CD4-positive, alpha-beta memory T cell (primary cell): Measurements from ENCODE around the gene TARS2. TPM values are rescaled to one million over a fixed set of nuclear protein-coding genes. Genes with fewer than 3 reads are reported as not detected.

Experiments used
- CTCF ChIA-PET: fragments of 350-600 bp; sonication (Branson Sonifier 250); formaldehyde crosslinking; loops from one replicate; lab custom pipeline; 2021; ENCODE audit warnings: inconsistent platforms; ENCODE audit not compliant: partially characterized antibody; lab: Charles Lee
- POLR2A ChIA-PET: fragments of 350-600 bp; sonication (Branson Sonifier 250); formaldehyde crosslinking; loops from one replicate; lab custom pipeline; 2021; ENCODE audit not compliant: partially characterized antibody; lab: Charles Lee
- DNase-seq, 5 donors: peaks; one replicate each; pipeline versions ENCODE4 v3.0.0 to v3.0.0-alpha.2; 2020 to 2022; ENCODE audit warnings: mixed read lengths in 1 of 5
- H3K27ac ChIP-seq: one replicate; pipeline ENCODE4 v1.7.0; 2013; ENCODE audit warnings: low read depth, low read length
- H3K27me3 ChIP-seq: 2 replicates; pipeline ENCODE4 v1.7.0; 2013; ENCODE audit warnings: mild to moderate bottlenecking, low read length, moderate library complexity; ENCODE audit not compliant: insufficient read depth
- H3K36me3 ChIP-seq: 2 replicates; pipeline ENCODE4 v1.7.0; 2013; ENCODE audit warnings: mild to moderate bottlenecking, low read length, moderate library complexity; ENCODE audit not compliant: insufficient read depth
- H3K4me1 ChIP-seq: 2 replicates; pipeline ENCODE4 v1.7.0; 2013; ENCODE audit warnings: mild to moderate bottlenecking, low read length, moderate library complexity; ENCODE audit not compliant: insufficient read depth
- H3K4me3 ChIP-seq, 2 donors: one replicate each; pipeline ENCODE4 v1.7.0; 2013; ENCODE audit warnings: low read length in 2 of 2, mild to moderate bottlenecking in 1 of 2
- H3K9me3 ChIP-seq, 2 donors: one replicate each; pipeline ENCODE4 v1.7.0; 2013; ENCODE audit warnings: low read length in 2 of 2, control low read depth in 1 of 2; ENCODE audit not compliant: control insufficient read depth in 1 of 2
- H3K27ac Mint-ChIP-seq, 7 donors: one replicate each; pipeline ENCODE4 v1.8.0; 2020 to 2021; ENCODE audit warnings: mixed read lengths in 7 of 7, mild to moderate bottlenecking in 6 of 7, inconsistent platforms in 3 of 7, moderate library complexity in 3 of 7
- H3K27me3 Mint-ChIP-seq, 2 donors: one replicate each; pipeline ENCODE4 v1.8.0; 2020 to 2021; ENCODE audit warnings: mixed read lengths in 2 of 2
- H3K36me3 Mint-ChIP-seq, 2 donors: one replicate each; pipeline ENCODE4 v1.8.0; 2020 to 2021; ENCODE audit warnings: mixed read lengths in 2 of 2, inconsistent platforms in 1 of 2, mild to moderate bottlenecking in 1 of 2
- H3K4me1 Mint-ChIP-seq, 4 donors: one replicate each; pipeline ENCODE4 v1.8.0; 2020 to 2021; ENCODE audit warnings: mixed read lengths in 4 of 4, mild to moderate bottlenecking in 1 of 4
- H3K4me3 Mint-ChIP-seq, 8 donors: one replicate each; pipeline ENCODE4 v1.8.0; 2020 to 2021; ENCODE audit warnings: mixed read lengths in 8 of 8, mild to moderate bottlenecking in 7 of 8, moderate library complexity in 6 of 8, inconsistent platforms in 3 of 8
- H3K9me3 Mint-ChIP-seq, 8 donors: one replicate each; pipeline ENCODE4 v1.8.0; 2020 to 2021; ENCODE audit warnings: mixed read lengths in 8 of 8, mild to moderate bottlenecking in 5 of 8, inconsistent platforms in 3 of 8, moderate library complexity in 1 of 8
- intact Hi-C: fragments of 100-400 bp; cut with micrococcal nuclease; formaldehyde crosslinking; loops from one replicate; pipeline ENCODE4 v1.15.1; 2023
- polyA plus RNA-seq, 2 donors: library from polyadenylated mRNA; unstranded; fragments of 300-500 nt; fragmentation: Illumina TruSeq; gene quantifications; one replicate each; pipeline ENCODE4 v1.2.3, GENCODE V29; 2021
- total RNA-seq, 2 experiments: library from RNA; stranded (reverse); gene quantifications; one replicate each; pipeline ENCODE4 v1.2.3, GENCODE V29; 2021

Gene TARS2
- total and polyA plus RNA-seq, 4 experiments from 2014 or later = 23.5 to 35.4 (median 29.3) TPM

- H3K4me1 Mint-ChIP-seq = peaks cover 9 to 11% (median 11%) of the 10 kb centered on the region in 4 donors
- Histone ChIP-seq H3K4me1 (peaks cover 16% of the 10 kb centered on the region), H3K27ac (no peak overlapping the region), H3K4me3 (no peak overlapping the region), H3K36me3 (no peaks in the 10 kb centered on the region), H3K9me3 (no peaks in the 10 kb centered on the region), H3K27me3 (no peaks in the 10 kb centered on the region)
- H3K36me3 Mint-ChIP-seq = no peaks in the 10 kb centered on the region
- CTCF ChIA-PET = no interaction called here
- DNase-seq = no peak
- peaks cover 14 to 18% of the 10 kb centered on the region in 2 donors for H3K27me3 Mint-ChIP-seq
- intact Hi-C loops = no loop called here
- POLR2A ChIA-PET = interaction anchor here (0.9 kb wide), 1 partner anchor 14 kb away, joined by 3 read pairs; no protein-coding TSS in a partner anchor
- H3K9me3 Mint-ChIP-seq = no peaks in the 10 kb centered on the region
- no peak overlapping the region for H3K27ac Mint-ChIP-seq
- peak overlapping the region in 1 of 8 donors; percentile 7 for H3K4me3 Mint-ChIP-seq
Observed at GRCh38 chr1:150546294-150546937, 59.2 kb downstream of the TARS2 start.

DNA sequence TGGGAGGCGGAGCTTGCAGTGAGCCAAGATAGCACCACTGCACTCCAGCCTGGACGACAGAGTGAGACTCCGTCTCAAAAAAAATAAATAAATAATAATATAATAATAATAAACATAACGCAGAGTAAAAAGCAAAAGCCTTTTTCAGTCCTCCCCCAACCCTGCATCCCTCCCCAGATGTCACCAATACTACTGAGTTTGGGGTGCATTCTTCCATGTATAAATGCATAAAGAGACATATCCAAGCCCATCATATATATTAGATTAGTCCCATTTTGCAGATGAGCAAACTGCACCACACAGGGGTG is 61.1 kb downstream of the TARS2 start:
- intact Hi-C loops = no loop called here
- Histone ChIP-seq H3K27me3 (no peaks in the 10 kb centered on the region), H3K36me3 (no peaks in the 10 kb centered on the region), H3K4me3 (peak overlapping the region; percentile 33 to 47), H3K4me1 (peaks cover 23% of the 10 kb centered on the region), H3K9me3 (no peaks in the 10 kb centered on the region), H3K27ac (no peak overlapping the region)
- H3K27me3 Mint-ChIP-seq = peaks cover 14 to 15% of the 10 kb centered on the region in 2 donors
- POLR2A ChIA-PET = interaction anchor here (0.9 to 2.5 kb wide), 4 partner anchors 12 to 81 kb away, joined by 3 to 11 read pairs (median 4); partner anchors contain the start of gene ENSA
- no peaks in the 10 kb centered on the region for H3K9me3 Mint-ChIP-seq
- H3K36me3 Mint-ChIP-seq = no peaks in the 10 kb centered on the region
- H3K4me3 Mint-ChIP-seq = peak overlapping the region; percentile 80 to 85 (median 82)
- peak overlapping the region in 3 of 7 donors; percentile 25 to 61 (median 59) for H3K27ac Mint-ChIP-seq
- peak in 1 of 5 donors; percentile 5 for DNase-seq
- CTCF ChIA-PET = interaction anchor here (0.9 to 1.7 kb wide), 3 partner anchors 11 to 15 kb away, joined by 4 to 9 read pairs (median 4); no protein-coding TSS in a partner anchor
- H3K4me1 Mint-ChIP-seq = peaks cover 13 to 25% (median 15%) of the 10 kb centered on the region in 4 donors

- intact Hi-C loops = no loop called here
- peak within 1 kb of the TSS; percentile 81 to 87 (median 82) for H3K4me3 Mint-ChIP-seq
- H3K27ac Mint-ChIP-seq = peak within 1 kb of the TSS in 3 of 7 donors; percentile 25 to 61 (median 59)
- H3K36me3 ChIP-seq = no peaks in the 10 kb centered on the region
- peaks cover 13 to 25% (median 15%) of the 10 kb centered on the region in 4 donors for H3K4me1 Mint-ChIP-seq
- H3K4me1 ChIP-seq = peaks cover 23% of the 10 kb centered on the region
- no peaks in the 10 kb centered on the region for H3K9me3 ChIP-seq
- no peak within 1 kb of the TSS for H3K27ac ChIP-seq
- DNase-seq = peak in 2 of 5 donors; percentile 32 to 36
- H3K36me3 Mint-ChIP-seq = no peaks in the 10 kb centered on the region
- ChIA-PET CTCF (interaction anchor here (0.9 to 3.7 kb wide), 5 partner anchors 11 to 70 kb away, joined by 3 to 25 read pairs (median 4); no protein-coding TSS in a partner anchor), POLR2A (interaction anchor here (0.9 to 2.5 kb wide), 5 partner anchors 12 to 80 kb away, joined by 3 to 11 read pairs (median 5); partner anchors contain the start of gene ENSA)
- peaks cover 11 to 14% of the 10 kb centered on the region in 2 donors for H3K27me3 Mint-ChIP-seq
- H3K9me3 Mint-ChIP-seq = no peaks in the 10 kb centered on the region
- peak within 1 kb of the TSS; percentile 33 to 47 for H3K4me3 ChIP-seq
- no peaks in the 10 kb centered on the region for H3K27me3 ChIP-seq
Observed at GRCh38 chr1:150548632-150549495, 61.6 kb downstream of the TARS2 start, which contains the start of gene ADAMTSL4. ADAMTSL4 (plus strand) TSS chr1:150549408; CDS start chr1:150552289, 2,881 bp downstream.

GRCh38 chr1:150549496-150550221 is 62.4 kb downstream of the TARS2 start:
- POLR2A ChIA-PET = interaction anchor here (1.3 to 2.5 kb wide), 3 partner anchors 11 to 66 kb away, joined by 3 to 11 read pairs (median 5); no protein-coding TSS in a partner anchor
- Mint-ChIP-seq H3K36me3 (no peaks in the 10 kb centered on the region), H3K9me3 (no peaks in the 10 kb centered on the region), H3K4me1 (peaks cover 13 to 25% (median 15%) of the 10 kb centered on the region in 4 donors), H3K27ac (peak overlapping the region in 1 of 7 donors; percentile 46), H3K27me3 (peaks cover 11 to 14% of the 10 kb centered on the region in 2 donors), H3K4me3 (peak overlapping the region; percentile 69 to 87 (median 76))
- Histone ChIP-seq H3K9me3 (no peaks in the 10 kb centered on the region), H3K4me3 (no peak overlapping the region), H3K36me3 (no peaks in the 10 kb centered on the region), H3K27me3 (no peaks in the 10 kb centered on the region), H3K27ac (no peak overlapping the region), H3K4me1 (peaks cover 23% of the 10 kb centered on the region)
- intact Hi-C loops = no loop called here
- peak in 1 of 5 donors; percentile 30 for DNase-seq
- CTCF ChIA-PET = interaction anchor here (1.0 to 3.7 kb wide), 2 partner anchors 11 to 70 kb away, joined by 3 to 25 read pairs; no protein-coding TSS in a partner anchor

DNA sequence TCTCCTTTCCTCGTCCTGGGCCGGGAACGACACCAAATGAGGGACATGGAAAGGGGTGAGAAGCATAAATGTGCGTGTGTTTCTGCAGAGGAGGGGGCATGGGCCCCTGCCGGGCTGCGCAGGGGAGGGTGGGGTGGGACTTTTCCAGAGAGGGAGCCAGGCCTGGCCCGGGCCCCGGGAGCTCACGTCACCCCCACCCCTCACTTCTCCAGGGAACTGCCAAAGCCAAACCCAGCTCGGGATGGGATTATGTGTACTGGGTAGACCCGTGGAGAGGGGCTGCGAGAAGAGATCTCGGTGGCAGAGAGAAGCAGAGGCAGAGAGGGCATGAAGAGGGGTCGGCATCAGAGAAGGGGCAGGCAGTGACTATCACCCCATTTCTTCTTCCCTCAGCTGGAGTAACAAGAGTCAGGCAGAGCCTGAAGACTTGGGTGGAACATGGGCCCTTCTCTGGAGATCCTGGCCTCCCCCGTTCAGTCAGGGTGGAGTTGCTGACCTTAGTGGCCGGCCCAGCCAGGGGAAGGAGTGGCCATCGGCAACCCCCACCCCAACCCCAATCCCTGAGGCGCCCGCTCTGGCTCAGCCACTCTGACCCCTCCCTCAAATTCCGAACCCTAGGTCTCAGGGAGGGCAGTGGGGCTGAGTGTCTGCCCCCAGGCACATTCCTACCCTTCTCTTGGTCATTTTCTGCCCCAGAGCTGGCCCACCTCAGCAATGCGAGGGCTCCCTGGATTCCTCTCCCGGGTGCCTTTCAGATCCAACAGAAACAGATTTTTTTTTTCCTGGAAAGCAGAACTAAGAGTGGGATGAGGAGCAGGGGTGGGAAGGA is 63.2 kb downstream of the TARS2 start:
- H3K4me3 ChIP-seq = no peak overlapping the region
- CTCF ChIA-PET = interaction anchor here (1.4 to 3.7 kb wide), 3 partner anchors 10 to 70 kb away, joined by 4 to 25 read pairs (median 4); no protein-coding TSS in a partner anchor
- peak in 1 of 5 donors; percentile 32 for DNase-seq
- intact Hi-C loops = no loop called here
- Mint-ChIP-seq H3K36me3 (peaks cover 0 to 2% of the 10 kb centered on the region in 2 donors), H3K4me1 (peaks cover 14 to 27% (median 15%) of the 10 kb centered on the region in 4 donors), H3K27ac (peak overlapping the region in 1 of 7 donors; percentile 46), H3K4me3 (peak overlapping the region in 5 of 8 donors; percentile 57 to 81 (median 65)), H3K27me3 (peaks cover 9 to 12% of the 10 kb centered on the region in 2 donors), H3K9me3 (no peaks in the 10 kb centered on the region)
- H3K27ac ChIP-seq = no peak overlapping the region
- H3K9me3 ChIP-seq = no peaks in the 10 kb centered on the region
- no peaks in the 10 kb centered on the region for H3K27me3 ChIP-seq
- peaks cover 23% of the 10 kb centered on the region for H3K4me1 ChIP-seq
- no peaks in the 10 kb centered on the region for H3K36me3 ChIP-seq
- POLR2A ChIA-PET = interaction anchor here (0.8 to 2.9 kb wide), 5 partner anchors 11 to 77 kb away, joined by 3 to 13 read pairs (median 5); partner anchors contain the start of gene MCL1
